ACC112 (cell line): Measurements from ENCODE around the gene DPM2.
A peak's percentile ranks its signal among the peaks of the same experiment; 100 is the strongest.

Experiments used
- H2AFZ ChIP-seq: fragments of 200-600 bp; sonication (generic); one replicate; pipeline ENCODE4 v1.6.0; 2017; ENCODE audit warnings: antibody characterized with exemption, low read length; ENCODE audit not compliant: unreplicated experiment
- H3K27ac ChIP-seq: fragments of 200-600 bp; sonication (generic); 2 replicates; pipeline ENCODE4 v1.5.1; 2014; ENCODE audit warnings: low read depth, mild to moderate bottlenecking, antibody characterized with exemption, low read length, moderate library complexity
- H3K27me3 ChIP-seq: fragments of 200-600 bp; sonication (generic); 2 replicates; pipeline ENCODE4 v1.6.1; 2014; ENCODE audit warnings: mild to moderate bottlenecking, antibody characterized with exemption, low read length, moderate library complexity, mixed read lengths; ENCODE audit not compliant: insufficient read depth
- H3K36me3 ChIP-seq: fragments of 200-600 bp; sonication (generic); 2 replicates; pipeline ENCODE4 v1.6.1; 2016; ENCODE audit warnings: mild to moderate bottlenecking, antibody characterized with exemption, low read length, moderate library complexity, mixed read lengths; ENCODE audit not compliant: insufficient read depth
- H3K4me1 ChIP-seq: fragments of 200-600 bp; sonication (generic); one replicate; pipeline ENCODE4 v1.6.1; 2016; ENCODE audit warnings: low read length, mixed read lengths; ENCODE audit not compliant: insufficient read depth, unreplicated experiment, control insufficient read depth
- H3K4me3 ChIP-seq: fragments of 200-600 bp; sonication (generic); 2 replicates; pipeline ENCODE4 v1.5.1; 2014; ENCODE audit warnings: mild to moderate bottlenecking, low read depth, low read length
- H3K79me2 ChIP-seq: fragments of 200-600 bp; sonication (generic); one replicate; pipeline ENCODE4 v1.6.0; 2016; ENCODE audit warnings: low read length; ENCODE audit not compliant: control insufficient read depth, unreplicated experiment, insufficient read depth

Gene DPM2

GRCh38 chr9:127931092-127931881 lies 6.4 kb downstream of the DPM2 start:
- peak overlapping the region; percentile 95 for H3K27ac ChIP-seq
- H3K79me2 ChIP-seq, result peaks cover 23% of the 10 kb centered on the region
- no peak overlapping the region for H2AFZ ChIP-seq
- peaks cover 35% of the 10 kb centered on the region for H3K4me1 ChIP-seq
- H3K36me3 ChIP-seq, result no peaks in the 10 kb centered on the region
- H3K27me3 ChIP-seq, result no peaks in the 10 kb centered on the region
- peak overlapping the region; percentile 78 for H3K4me3 ChIP-seq

GRCh38 chr9:127930231-127931091 lies 7.2 kb downstream of the DPM2 start, which contains the start of gene PIP5KL1:
TSS of gene PIP5KL1 (minus strand) at chr9:127930777. CDS start at chr9:127930752, 25 bp downstream.
- H3K4me3 ChIP-seq, result peak within 1 kb of the TSS; percentile 78
- H3K27me3 ChIP-seq, result no peaks in the 10 kb centered on the region
- H3K79me2 ChIP-seq, result peaks cover 14% of the 10 kb centered on the region
- H3K27ac ChIP-seq, result peak within 1 kb of the TSS; percentile 95
- H2AFZ ChIP-seq, result no peak within 1 kb of the TSS
- no peaks in the 10 kb centered on the region for H3K36me3 ChIP-seq
- H3K4me1 ChIP-seq, result peaks cover 27% of the 10 kb centered on the region

GRCh38 chr9:127929625-127929979 lies 8.1 kb downstream of the DPM2 start:
- no peak overlapping the region for H3K4me3 ChIP-seq
- H3K79me2 ChIP-seq, result peaks cover 6% of the 10 kb centered on the region
- no peak overlapping the region for H3K27ac ChIP-seq
- no peaks in the 10 kb centered on the region for H3K36me3 ChIP-seq
- no peak overlapping the region for H2AFZ ChIP-seq
- no peaks in the 10 kb centered on the region for H3K27me3 ChIP-seq
- H3K4me1 ChIP-seq, result peaks cover 20% of the 10 kb centered on the region

- Histone ChIP-seq H3K36me3 (no peaks in the 10 kb centered on the region), H3K27me3 (no peaks in the 10 kb centered on the region), H3K4me1 (peaks cover 20% of the 10 kb centered on the region), H3K79me2 (no peaks in the 10 kb centered on the region), H3K27ac (no peak overlapping the region), H3K4me3 (no peak overlapping the region), H2AFZ (no peak overlapping the region)
These were observed 8.7 kb downstream of the DPM2 start for GRCh38 chr9:127928676-127929624.

GRCh38 chr9:127927988-127928675 lies 9.5 kb downstream of the DPM2 start:
- H3K36me3 ChIP-seq, result no peaks in the 10 kb centered on the region

GRCh38 chr9:127927201-127927987 lies 10.3 kb downstream of the DPM2 start:
- Histone ChIP-seq H2AFZ (no peak overlapping the region), H3K27ac (no peak overlapping the region), H3K4me1 (peaks cover 25% of the 10 kb centered on the region), H3K27me3 (no peaks in the 10 kb centered on the region), H3K79me2 (no peaks in the 10 kb centered on the region), H3K4me3 (no peak overlapping the region), H3K36me3 (no peaks in the 10 kb centered on the region)

More at GRCh38 chr9:127927988-127928675, 9.5 kb downstream of the DPM2 start:
- Histone ChIP-seq H3K4me1 (peaks cover 26% of the 10 kb centered on the region), H3K4me3 (no peak overlapping the region), H2AFZ (no peak overlapping the region), H3K79me2 (no peaks in the 10 kb centered on the region), H3K27me3 (no peaks in the 10 kb centered on the region), H3K27ac (no peak overlapping the region)

GRCh38 chr9:127926906-127927200 lies 10.8 kb downstream of the DPM2 start:
- Histone ChIP-seq H3K4me1 (peaks cover 20% of the 10 kb centered on the region), H3K27ac (no peak overlapping the region), H3K36me3 (no peaks in the 10 kb centered on the region), H2AFZ (no peak overlapping the region), H3K4me3 (no peak overlapping the region), H3K79me2 (no peaks in the 10 kb centered on the region), H3K27me3 (no peaks in the 10 kb centered on the region)

- H3K4me1 ChIP-seq, result peaks cover 19% of the 10 kb centered on the region
- H2AFZ ChIP-seq, result no peak overlapping the region
- no peaks in the 10 kb centered on the region for H3K79me2 ChIP-seq
- H3K27ac ChIP-seq, result no peak overlapping the region
- no peaks in the 10 kb centered on the region for H3K27me3 ChIP-seq
- no peak overlapping the region for H3K4me3 ChIP-seq
- no peaks in the 10 kb centered on the region for H3K36me3 ChIP-seq
These were observed 11.4 kb downstream of the DPM2 start for GRCh38 chr9:127925959-127926905.
